Activated CD4-positive, alpha-beta T cell treated with anti-CD3 and anti-CD28 coated beads for 24 hours (primary cell): ENCODE data around the gene FAM111B.
A peak's percentile ranks its signal among the peaks of the same experiment; 100 is the strongest.
"Not testable (repeated sequence)": the region's sequence is repeated elsewhere in the genome, so short reads cannot be mapped to it uniquely, and the experiment has no call there.

Experiments
- DNase-seq, 2 donors: peaks; one replicate each; pipeline ENCODE4 v3.0.0-alpha.2; 2020; ENCODE audit warnings: low read depth in 2 of 2

Gene FAM111B

GRCh38 chr11:59106363-59107336 lies at the start of gene FAM111B:
Gene FAM111B, plus strand, starts transcription at chr11:59107237. Its CDS starts 2,389 bp downstream, at chr11:59109626.
- peak; percentile 33 to 56 for DNase-seq

- peak; percentile 74 to 84 for DNase-seq
Measured at GRCh38 chr11:59058120-59059033, 48.7 kb upstream of the FAM111B start.

- DNase-seq = not testable (repeated sequence)
Measured at GRCh38 chr11:59060096-59060495, 46.9 kb upstream of the FAM111B start.

GRCh38 chr11:59062602-59063529 lies 44.2 kb upstream of the FAM111B start:
- no peak for DNase-seq

GRCh38 chr11:59063996-59064727 lies 42.9 kb upstream of the FAM111B start:
- DNase-seq = not testable (repeated sequence)

GRCh38 chr11:59069087-59069486 lies 38.0 kb upstream of the FAM111B start:
- DNase-seq = no peak

GRCh38 chr11:59076876-59077571 lies 30.0 kb upstream of the FAM111B start:
- DNase-seq = no peak

- DNase-seq = no peak
Measured at GRCh38 chr11:59078435-59078834, 28.6 kb upstream of the FAM111B start.

- no peak for DNase-seq
Measured at GRCh38 chr11:59079086-59079485, 28.0 kb upstream of the FAM111B start.

- not testable (repeated sequence) for DNase-seq
Measured at GRCh38 chr11:59080421-59080820, 26.6 kb upstream of the FAM111B start.

GRCh38 chr11:59081430-59082020 lies 25.5 kb upstream of the FAM111B start:
- DNase-seq = not testable (repeated sequence)

- DNase-seq = not testable (repeated sequence)
Measured at GRCh38 chr11:59086007-59086406, 21.0 kb upstream of the FAM111B start, which contains the start of gene GLYATL1B. Gene GLYATL1B, plus strand, starts transcription at chr11:59086307. Its CDS starts 0 bp downstream, at chr11:59086307.

GRCh38 chr11:59088162-59088561 lies 18.9 kb upstream of the FAM111B start:
- DNase-seq = no peak

GRCh38 chr11:59093576-59093975 lies 13.5 kb upstream of the FAM111B start:
- not testable (repeated sequence) for DNase-seq

- DNase-seq = not testable (repeated sequence)
Measured at GRCh38 chr11:59095225-59095624, 11.8 kb upstream of the FAM111B start.

GRCh38 chr11:59095972-59096575 lies 11.0 kb upstream of the FAM111B start:
- DNase-seq = not testable (repeated sequence)

GRCh38 chr11:59097113-59097708 lies 9.8 kb upstream of the FAM111B start:
- DNase-seq = peak; percentile 49 to 50

GRCh38 chr11:59097938-59098337 lies 9.1 kb upstream of the FAM111B start:
- DNase-seq = not testable (repeated sequence)
